ENCODE measurements around the gene CCDC88C. TPM values are rescaled to one million over a fixed set of nuclear protein-coding genes. Genes with fewer than 3 reads are reported as not detected.

CCDC88C gene
- polyA plus RNA-seq, 4 donors, result 32.6 to 36.2 (median 34.0) TPM

DNA sequence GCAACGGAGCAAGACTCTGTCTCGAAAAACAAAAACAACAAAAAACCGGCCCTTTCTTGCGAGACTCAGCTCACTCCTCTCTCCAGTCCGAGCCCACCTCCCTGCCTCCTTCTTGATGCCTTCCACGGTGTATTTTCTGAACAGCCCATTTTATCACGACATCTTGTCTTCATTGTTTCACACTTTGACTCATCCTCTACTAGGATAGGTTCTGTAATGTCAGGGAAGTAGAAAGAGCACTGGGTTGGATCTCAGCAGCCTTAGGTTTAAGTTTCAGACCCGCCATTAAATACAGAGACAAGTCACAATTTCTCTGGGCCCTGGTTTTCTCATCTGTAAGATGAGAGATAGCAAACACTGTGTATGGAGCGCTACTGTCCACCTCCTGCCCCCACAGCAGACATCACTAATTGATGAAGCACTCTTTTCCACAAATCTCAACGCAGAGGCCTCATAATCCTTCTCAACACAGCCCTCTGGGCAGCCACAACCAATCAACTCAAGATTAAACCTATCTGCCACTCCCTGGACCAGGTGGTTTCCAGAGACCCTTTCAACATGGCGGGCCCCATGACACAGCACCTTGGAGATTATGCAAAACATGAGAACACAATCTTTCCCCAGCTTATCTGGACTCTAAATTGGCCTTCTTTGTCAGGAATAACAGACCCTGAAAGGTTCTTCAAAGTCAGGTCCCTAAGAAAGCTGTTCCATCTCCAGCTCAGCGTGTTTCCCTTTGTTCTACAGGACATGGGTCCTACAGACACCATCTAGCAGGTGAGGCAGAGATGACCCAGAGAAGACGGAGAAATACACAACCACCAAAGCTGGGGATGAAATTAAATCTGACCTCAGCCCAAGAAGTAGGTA lies 35.6 kb downstream of the CCDC88C start:
- DNase-seq (ENCODE audit: low read depth in 4 of 4, low spot score in 3 of 4), result no peak

- no peak for DNase-seq (ENCODE audit: low read depth in 4 of 4, low spot score in 3 of 4)
These were observed 36.8 kb downstream of the CCDC88C start for GRCh38 chr14:91380610-91381371.

- DNase-seq (ENCODE audit: low read depth in 4 of 4, low spot score in 3 of 4), result no peak
These were observed 37.5 kb downstream of the CCDC88C start for GRCh38 chr14:91380123-91380522.

DNA sequence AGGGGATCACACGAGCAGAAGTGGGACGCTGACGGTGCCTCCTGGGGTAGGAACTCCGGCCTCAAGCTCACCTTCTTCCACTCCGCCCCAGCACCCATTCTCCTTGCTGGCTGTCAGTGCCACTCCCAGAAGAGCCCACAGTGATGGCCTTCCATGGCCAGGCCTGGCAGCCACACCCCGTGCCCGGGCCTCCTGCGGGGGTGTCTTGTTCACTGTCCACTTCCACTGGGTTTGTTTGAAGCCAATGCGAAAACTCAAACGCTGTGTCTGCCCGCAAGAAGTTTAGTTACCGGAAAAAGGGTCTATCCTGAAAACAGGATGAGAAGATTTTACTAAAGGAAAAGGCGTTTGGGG lies 38.1 kb downstream of the CCDC88C start:
- no peak for DNase-seq (ENCODE audit: low read depth in 4 of 4, low spot score in 3 of 4)

GRCh38 chr14:91378930-91379578 lies 38.6 kb downstream of the CCDC88C start:
- no peak for DNase-seq (ENCODE audit: low read depth in 4 of 4, low spot score in 3 of 4)

- DNase-seq (ENCODE audit: low read depth in 4 of 4, low spot score in 3 of 4), result no peak
These were observed 39.6 kb downstream of the CCDC88C start for GRCh38 chr14:91377700-91378652.

GRCh38 chr14:91376547-91377477 lies 40.8 kb downstream of the CCDC88C start:
- no peak for DNase-seq (ENCODE audit: low read depth in 4 of 4, low spot score in 3 of 4)

GRCh38 chr14:91375720-91376452 lies 41.7 kb downstream of the CCDC88C start:
- DNase-seq (ENCODE audit: low read depth in 4 of 4, low spot score in 3 of 4), result no peak

DNA sequence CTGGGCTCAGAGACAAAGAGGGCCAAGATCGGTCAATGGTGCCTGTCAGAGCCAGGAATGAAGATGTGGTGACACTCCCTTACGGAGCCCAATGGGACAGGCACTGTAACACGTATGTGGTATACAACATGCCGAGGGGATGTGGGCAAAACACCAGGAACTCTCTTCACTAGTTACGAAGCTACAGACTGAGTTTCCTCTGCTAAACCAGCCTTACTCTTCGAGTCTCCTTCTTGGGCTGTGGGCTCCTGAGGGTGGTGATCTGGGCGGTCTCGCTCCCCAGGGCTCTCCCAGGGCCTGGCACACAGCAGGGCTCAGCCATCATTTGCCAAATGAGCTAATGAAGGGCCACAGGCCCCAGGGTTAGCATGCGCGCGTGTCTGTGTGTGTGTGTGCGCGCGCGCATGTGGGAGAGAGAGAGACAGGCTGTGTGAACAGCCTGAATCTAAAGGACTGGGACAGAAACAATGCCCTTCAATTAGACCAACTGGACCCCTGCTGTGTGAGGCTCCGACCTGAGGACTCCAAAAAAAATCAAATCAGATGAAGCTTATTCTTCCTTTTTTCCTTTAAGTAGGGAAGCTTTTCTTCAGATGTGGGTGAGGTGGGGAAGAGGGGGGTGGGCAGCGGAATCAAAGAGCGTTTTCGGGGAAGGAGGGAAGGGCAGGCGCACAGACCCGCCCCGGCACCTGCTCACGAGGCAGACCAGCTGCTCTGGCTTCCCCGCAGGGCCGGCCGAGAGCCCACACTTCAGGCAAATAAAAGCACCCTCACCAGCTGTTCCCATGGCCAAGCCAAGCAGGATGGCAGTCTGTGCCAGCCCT lies 42.5 kb downstream of the CCDC88C start:
- DNase-seq (ENCODE audit: low read depth in 4 of 4, low spot score in 3 of 4), result no peak

DNA sequence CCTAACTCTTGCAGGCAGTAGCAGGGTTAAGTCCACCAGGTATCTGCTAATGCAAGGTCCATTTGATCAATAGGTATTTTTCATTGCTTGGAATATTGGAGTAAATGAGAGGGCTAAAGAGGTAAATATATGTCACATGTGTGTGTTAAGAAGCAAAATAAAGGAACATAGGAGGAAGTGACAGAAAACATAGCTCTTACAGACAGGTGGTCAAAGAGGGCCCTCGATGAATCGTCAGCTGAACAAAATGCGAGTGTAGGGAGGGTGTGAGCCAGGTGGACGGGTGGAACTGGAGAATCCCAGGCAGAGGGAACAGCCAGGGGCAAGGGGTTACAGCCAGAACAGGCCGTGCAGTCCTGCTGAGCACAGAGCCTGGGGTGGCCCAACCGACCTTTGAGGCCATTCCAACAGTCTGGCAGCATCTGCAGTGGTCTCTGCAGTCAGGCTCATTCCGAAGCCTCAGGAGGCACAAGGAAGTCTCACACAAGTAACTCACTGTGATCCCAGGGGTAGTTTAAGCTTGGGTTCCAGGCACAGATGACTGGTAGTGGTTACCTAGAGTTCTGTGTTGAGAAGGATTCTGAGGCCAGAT lies 43.2 kb downstream of the CCDC88C start:
- DNase-seq (ENCODE audit: low read depth in 4 of 4, low spot score in 3 of 4), result no peak

GRCh38 chr14:91373591-91374254 lies 43.9 kb downstream of the CCDC88C start:
- DNase-seq (ENCODE audit: low read depth in 4 of 4, low spot score in 3 of 4), result no peak

- no peak for DNase-seq (ENCODE audit: low read depth in 4 of 4, low spot score in 3 of 4)
These were observed 44.7 kb downstream of the CCDC88C start for GRCh38 chr14:91372671-91373495.

GRCh38 chr14:91371990-91372375 lies 45.6 kb downstream of the CCDC88C start:
- no peak for DNase-seq (ENCODE audit: low read depth in 4 of 4, low spot score in 3 of 4)

GRCh38 chr14:91371011-91371989 lies 46.3 kb downstream of the CCDC88C start:
- no peak for DNase-seq (ENCODE audit: low read depth in 4 of 4, low spot score in 3 of 4)
